ENCODE data around the gene CADPS.

CADPS gene

GRCh38 chr3:62531493-62531892, 343.7 kb downstream of the CADPS start:
- Histone ChIP-seq H3K4me1 (0 out of 20 replicates have a peak, but pooled peaks cover 0 to 4% (median 0%) of the 10 kb centered on the region in 10 experiments), H3K4me2 (no peak overlapping the region)
- no peak for TF ChIP-seq Cebpa-rat (IDR thresholded peaks at IDR 0.05)

GRCh38 chr3:62529230-62529629, 346.0 kb downstream of the CADPS start:
- H3K27ac ChIP-seq = no peak overlapping the region
- no peaks in the 10 kb centered on the region for H3K9me3 ChIP-seq (replicated peaks in 1 of 11)
- no peak for TF ChIP-seq Cebpa-rat (IDR thresholded peaks at IDR 0.05)
- H3K4me1 ChIP-seq = no peaks in the 10 kb centered on the region
- H3K4me2 ChIP-seq = no peak overlapping the region
- no peak overlapping the region for H3K9ac ChIP-seq
- H4K20me1 ChIP-seq = no peaks in the 10 kb centered on the region
- H3K27me3 ChIP-seq = no peaks in the 10 kb centered on the region
- no peak overlapping the region for H3K4me3 ChIP-seq
- H3K36me3 ChIP-seq = no peaks in the 10 kb centered on the region

More at GRCh38 chr3:62531493-62531892, 343.7 kb downstream of the CADPS start:
- no peaks in the 10 kb centered on the region for H3K36me3 ChIP-seq
- no peaks in the 10 kb centered on the region for H4K20me1 ChIP-seq
- H3K4me3 ChIP-seq = no peak overlapping the region
- H3K9me3 ChIP-seq (replicated peaks in 1 of 11) = no peaks in the 10 kb centered on the region
- no peaks in the 10 kb centered on the region for H3K27me3 ChIP-seq
- H3K27ac ChIP-seq = no peak overlapping the region
- no peak overlapping the region for H3K9ac ChIP-seq

GRCh38 chr3:62527474-62527873, 347.7 kb downstream of the CADPS start:
- Histone ChIP-seq H3K4me2 (no peak overlapping the region), H3K27me3 (no peaks in the 10 kb centered on the region), H3K27ac (no peak overlapping the region), H4K20me1 (no peaks in the 10 kb centered on the region), H3K9me3 (replicated peaks in 1 of 11) (no peaks in the 10 kb centered on the region), H3K4me1 (no peaks in the 10 kb centered on the region), H3K4me3 (no peak overlapping the region), H3K36me3 (no peaks in the 10 kb centered on the region), H3K9ac (no peak overlapping the region)
- no peak for TF ChIP-seq Cebpa-rat (IDR thresholded peaks at IDR 0.05)

- H3K27ac ChIP-seq = no peak overlapping the region
Observed at GRCh38 chr3:62525281-62525680, 349.9 kb downstream of the CADPS start.

GRCh38 chr3:62523672-62524071, 351.5 kb downstream of the CADPS start:
- no peak overlapping the region for H3K4me2 ChIP-seq
- H4K20me1 ChIP-seq = no peaks in the 10 kb centered on the region
- no peak for TF ChIP-seq Cebpa-rat (IDR thresholded peaks at IDR 0.05)
- no peak overlapping the region for H3K4me3 ChIP-seq
- H3K4me1 ChIP-seq = no peaks in the 10 kb centered on the region
- no peaks in the 10 kb centered on the region for H3K27me3 ChIP-seq
- no peak overlapping the region for H3K9ac ChIP-seq
- H3K36me3 ChIP-seq = no peaks in the 10 kb centered on the region
- H3K27ac ChIP-seq = no peak overlapping the region
- no peaks in the 10 kb centered on the region for H3K9me3 ChIP-seq (replicated peaks in 1 of 11)

More at GRCh38 chr3:62525281-62525680, 349.9 kb downstream of the CADPS start:
- no peaks in the 10 kb centered on the region for H3K27me3 ChIP-seq
- H3K9ac ChIP-seq = no peak overlapping the region
- H4K20me1 ChIP-seq = no peaks in the 10 kb centered on the region
- H3K36me3 ChIP-seq = no peaks in the 10 kb centered on the region
- no peaks in the 10 kb centered on the region for H3K9me3 ChIP-seq (replicated peaks in 1 of 11)
- H3K4me3 ChIP-seq = no peak overlapping the region
- TF ChIP-seq Cebpa-rat (IDR thresholded peaks at IDR 0.05) = no peak
- no peak overlapping the region for H3K4me2 ChIP-seq
- no peaks in the 10 kb centered on the region for H3K4me1 ChIP-seq

GRCh38 chr3:62521464-62522105, 353.6 kb downstream of the CADPS start:
- Histone ChIP-seq H3K27ac (no peak overlapping the region), H3K4me1 (no peaks in the 10 kb centered on the region), H3K36me3 (no peaks in the 10 kb centered on the region), H3K9me3 (replicated peaks in 1 of 11) (no peaks in the 10 kb centered on the region), H3K27me3 (no peaks in the 10 kb centered on the region), H3K9ac (no peak overlapping the region), H4K20me1 (no peaks in the 10 kb centered on the region), H3K4me2 (no peak overlapping the region), H3K4me3 (no peak overlapping the region)
- no peak for TF ChIP-seq Cebpa-rat (IDR thresholded peaks at IDR 0.05)

- Histone ChIP-seq H3K27ac (no peak overlapping the region), H3K36me3 (no peaks in the 10 kb centered on the region), H3K9ac (no peak overlapping the region), H3K4me3 (no peak overlapping the region), H3K4me1 (peaks cover 0 to 16% (median 9%) of the 10 kb centered on the region in 10 experiments; a peak in 13 of 20 replicates), H3K27me3 (no peaks in the 10 kb centered on the region), H4K20me1 (no peaks in the 10 kb centered on the region), H3K9me3 (replicated peaks in 1 of 11) (no peaks in the 10 kb centered on the region), H3K4me2 (peak overlapping the region in 6 of 11 experiments; percentile 27 to 52 (median 39); a peak in 8 of 22 replicates)
- TF ChIP-seq Cebpa-rat (IDR thresholded peaks at IDR 0.05) = no peak
Observed at GRCh38 chr3:62503516-62503915, 371.7 kb downstream of the CADPS start.

GRCh38 chr3:62502315-62503300, 372.6 kb downstream of the CADPS start:
- no peak overlapping the region for H3K9ac ChIP-seq
- H3K27me3 ChIP-seq = no peaks in the 10 kb centered on the region
- no peak for TF ChIP-seq Cebpa-rat (IDR thresholded peaks at IDR 0.05)
- H3K4me1 ChIP-seq = peaks cover 0 to 16% (median 9%) of the 10 kb centered on the region in 10 experiments; a peak in 13 of 20 replicates
- H3K4me2 ChIP-seq = peak overlapping the region in 8 of 11 experiments; percentile 7 to 52 (median 33); a peak in 14 of 22 replicates
- H3K4me3 ChIP-seq = no peak overlapping the region
- no peak overlapping the region for H3K27ac ChIP-seq
- no peaks in the 10 kb centered on the region for H3K9me3 ChIP-seq (replicated peaks in 1 of 11)
- no peaks in the 10 kb centered on the region for H3K36me3 ChIP-seq
- H4K20me1 ChIP-seq = no peaks in the 10 kb centered on the region

- H4K20me1 ChIP-seq = no peaks in the 10 kb centered on the region
- no peaks in the 10 kb centered on the region for H3K27me3 ChIP-seq
- no peaks in the 10 kb centered on the region for H3K36me3 ChIP-seq
- no peak overlapping the region for H3K4me2 ChIP-seq
- H3K9me3 ChIP-seq (replicated peaks in 1 of 11) = no peaks in the 10 kb centered on the region
- H3K4me3 ChIP-seq = no peak overlapping the region
- no peak overlapping the region for H3K27ac ChIP-seq
- H3K4me1 ChIP-seq = peaks cover 0 to 16% (median 9%) of the 10 kb centered on the region in 10 experiments; a peak in 13 of 20 replicates
- TF ChIP-seq Cebpa-rat (IDR thresholded peaks at IDR 0.05) = no peak
- H3K9ac ChIP-seq = no peak overlapping the region
Observed at GRCh38 chr3:62501289-62501668, 373.9 kb downstream of the CADPS start.
